ENCODE results near the gene NSUN3.

DNA sequence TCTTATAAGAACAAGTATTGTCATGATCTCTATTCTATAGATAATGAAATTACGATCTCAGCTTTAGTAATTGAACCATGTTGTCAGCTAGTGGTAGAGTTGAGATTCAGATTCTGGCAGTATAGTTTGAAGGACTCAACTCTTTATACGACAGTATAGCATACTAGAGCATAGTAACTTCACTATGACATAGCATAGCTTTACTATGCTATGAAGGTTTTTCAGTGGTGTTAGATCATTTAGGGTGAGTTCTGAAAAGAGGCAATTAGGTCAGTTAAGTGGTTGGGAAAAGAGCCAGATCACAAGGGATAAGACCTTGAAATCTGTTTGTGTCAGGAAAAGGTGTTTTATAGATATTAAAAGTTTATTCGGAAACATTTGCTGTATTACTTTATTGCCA is 42.6 kb upstream of the NSUN3 start:
- TF ChIP-seq, protein P1, sequence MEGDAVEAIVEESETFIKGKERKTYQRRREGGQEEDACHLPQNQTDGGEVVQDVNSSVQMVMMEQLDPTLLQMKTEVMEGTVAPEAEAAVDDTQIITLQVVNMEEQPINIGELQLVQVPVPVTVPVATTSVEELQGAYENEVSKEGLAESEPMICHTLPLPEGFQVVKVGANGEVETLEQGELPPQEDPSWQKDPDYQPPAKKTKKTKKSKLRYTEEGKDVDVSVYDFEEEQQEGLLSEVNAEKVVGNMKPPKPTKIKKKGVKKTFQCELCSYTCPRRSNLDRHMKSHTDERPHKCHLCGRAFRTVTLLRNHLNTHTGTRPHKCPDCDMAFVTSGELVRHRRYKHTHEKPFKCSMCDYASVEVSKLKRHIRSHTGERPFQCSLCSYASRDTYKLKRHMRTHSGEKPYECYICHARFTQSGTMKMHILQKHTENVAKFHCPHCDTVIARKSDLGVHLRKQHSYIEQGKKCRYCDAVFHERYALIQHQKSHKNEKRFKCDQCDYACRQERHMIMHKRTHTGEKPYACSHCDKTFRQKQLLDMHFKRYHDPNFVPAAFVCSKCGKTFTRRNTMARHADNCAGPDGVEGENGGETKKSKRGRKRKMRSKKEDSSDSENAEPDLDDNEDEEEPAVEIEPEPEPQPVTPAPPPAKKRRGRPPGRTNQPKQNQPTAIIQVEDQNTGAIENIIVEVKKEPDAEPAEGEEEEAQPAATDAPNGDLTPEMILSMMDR (IDR thresholded peaks at IDR 0.05; ENCODE audit: borderline replicate concordance, extremely low read depth, low read length, poor library complexity, severe bottlenecking) = no peak
- no peak for TF ChIP-seq EZH2 (IDR thresholded peaks at IDR 0.05; ENCODE audit: borderline replicate concordance, low read depth, low read length, severe bottlenecking)

Measured in DND-41 (cell line).